ENCODE results near the gene SMIM7. TPM values are rescaled to one million over a fixed set of nuclear protein-coding genes. Genes with fewer than 3 reads are reported as not detected.

The SMIM7 gene
- total RNA-seq, 1 experiment from 2014 or later, result 96.5 TPM

DNA sequence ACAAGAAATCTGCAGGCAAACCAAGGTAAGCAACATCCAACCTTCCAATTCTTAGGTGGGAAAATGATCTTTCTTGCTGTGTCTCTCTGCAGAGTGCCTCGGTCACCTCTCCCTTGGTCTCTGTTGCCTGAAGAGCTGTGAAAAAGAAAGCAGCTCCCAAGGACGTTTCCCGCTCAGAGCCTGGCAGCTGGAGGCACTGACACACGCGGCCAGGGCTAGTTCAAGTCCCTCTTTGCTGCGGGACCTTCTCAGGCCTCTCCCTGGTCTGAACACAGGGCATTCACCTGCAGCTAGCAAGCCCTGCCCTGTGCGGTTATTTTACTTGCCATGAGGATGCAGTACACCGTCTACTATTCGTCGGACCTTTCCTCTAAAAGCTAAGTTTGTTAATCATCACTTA lies 35.7 kb downstream of the SMIM7 start:
- no peak for DNase-seq (ENCODE audit: extremely low read depth, low read depth)

DNA sequence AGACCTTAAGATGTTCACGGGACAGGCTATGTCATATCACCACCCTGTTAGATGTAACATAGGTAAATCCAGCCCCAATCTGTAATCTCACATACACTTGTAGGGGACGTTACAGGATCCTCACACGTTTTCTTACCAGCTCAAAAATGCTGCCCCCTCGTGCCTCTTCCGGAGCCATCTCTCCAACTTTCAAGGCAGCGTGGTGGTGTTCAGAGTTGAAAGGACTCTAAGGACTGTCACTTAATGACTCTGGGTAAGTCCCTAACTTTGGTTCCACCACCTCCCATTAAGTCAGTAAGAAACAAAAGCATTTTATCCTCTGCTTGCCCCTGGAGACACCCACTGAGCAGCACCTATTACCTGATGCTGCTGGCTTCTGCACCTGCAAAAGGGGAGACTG lies 36.4 kb downstream of the SMIM7 start:
- DNase-seq (ENCODE audit: extremely low read depth, low read depth), result no peak

DNA sequence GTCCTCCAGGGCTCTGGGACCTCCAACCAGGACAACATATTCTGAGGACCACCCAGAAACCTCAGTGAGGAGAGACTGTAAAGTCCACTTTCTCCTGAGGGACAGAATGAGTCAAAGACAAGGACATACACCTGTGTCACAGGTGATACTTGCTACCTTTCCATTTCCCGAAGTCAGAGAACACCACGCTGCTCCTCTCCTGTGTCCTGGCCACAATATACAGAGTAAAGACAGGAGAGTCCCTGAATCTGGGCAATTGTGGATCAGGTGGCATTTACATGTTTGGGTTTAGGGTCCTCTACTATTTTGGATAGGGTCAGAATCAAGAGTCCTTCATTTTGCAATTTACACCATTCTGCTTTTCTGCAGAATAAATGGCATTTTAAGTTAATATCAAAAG lies 36.9 kb downstream of the SMIM7 start:
- DNase-seq (ENCODE audit: extremely low read depth, low read depth), result no peak

DNA sequence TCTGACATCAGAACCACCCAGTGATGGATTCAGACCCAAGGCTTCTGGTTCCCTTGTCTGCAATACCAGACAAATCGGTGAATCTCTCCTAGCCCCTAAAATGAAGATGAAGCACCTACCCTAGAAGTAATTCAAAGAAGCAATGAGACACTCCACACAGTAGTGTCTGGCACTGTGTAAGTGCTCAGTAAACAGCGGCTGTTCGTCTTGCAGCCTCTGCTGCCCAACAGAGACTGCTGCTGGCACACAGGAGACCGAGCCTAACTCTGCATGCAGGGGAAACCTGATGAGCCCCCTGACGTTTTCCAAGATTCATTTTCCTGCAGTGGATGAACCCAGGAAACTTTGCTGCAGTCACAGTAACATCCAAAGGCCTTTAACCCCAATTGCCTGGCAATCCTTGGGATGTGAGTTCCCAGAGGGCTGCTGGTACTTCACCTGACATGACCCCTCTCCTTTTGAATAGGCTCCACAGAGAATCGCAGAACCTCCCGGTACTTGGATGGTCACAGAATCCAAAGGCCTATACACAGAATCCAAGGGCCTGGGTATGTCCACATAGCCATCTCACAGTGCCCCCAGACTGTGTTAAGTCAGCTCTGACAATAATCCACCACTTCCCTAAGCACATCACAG lies 38.7 kb downstream of the SMIM7 start:
- DNase-seq (ENCODE audit: extremely low read depth, low read depth), result no peak

DNA sequence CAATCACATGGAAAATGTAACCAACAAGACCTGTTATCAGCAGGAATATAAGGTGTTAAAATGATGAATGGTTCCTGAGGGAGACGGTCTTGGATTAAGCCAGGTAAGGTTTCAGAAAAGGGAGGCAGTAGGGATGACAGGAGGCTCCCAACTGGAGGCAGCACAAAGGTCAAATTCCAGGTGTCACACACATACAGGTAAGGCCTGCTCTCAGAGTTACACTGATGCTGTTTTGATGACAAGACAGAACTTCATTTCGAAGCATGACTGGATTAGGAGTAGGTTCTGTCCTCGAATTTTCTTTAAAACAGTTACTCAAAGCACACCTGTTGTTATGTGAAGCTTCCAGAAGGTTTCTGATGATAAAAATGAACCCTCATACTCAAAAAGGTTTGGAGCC lies 39.4 kb downstream of the SMIM7 start:
- DNase-seq (ENCODE audit: extremely low read depth, low read depth), result no peak

DNA sequence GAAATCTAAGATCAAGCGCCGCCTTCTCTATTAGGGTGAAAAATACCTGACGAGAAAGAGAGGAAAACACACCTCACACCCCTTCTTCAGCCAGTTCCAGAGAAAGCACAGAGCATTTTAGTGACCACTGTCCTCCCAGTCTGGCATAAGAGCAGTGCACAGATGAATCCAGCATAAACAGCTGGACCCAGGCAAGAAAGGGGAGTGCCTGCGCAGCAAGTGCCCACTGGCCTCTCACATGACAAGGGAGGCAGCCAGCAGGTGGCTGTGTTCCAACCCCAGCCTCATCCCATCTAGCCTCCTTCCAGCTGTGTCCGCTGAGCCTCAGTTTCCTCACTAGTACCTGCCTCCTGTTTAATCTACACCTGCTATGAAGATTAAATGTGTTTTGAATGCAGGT lies 39.9 kb downstream of the SMIM7 start:
- no peak for DNase-seq (ENCODE audit: extremely low read depth, low read depth)

DNA sequence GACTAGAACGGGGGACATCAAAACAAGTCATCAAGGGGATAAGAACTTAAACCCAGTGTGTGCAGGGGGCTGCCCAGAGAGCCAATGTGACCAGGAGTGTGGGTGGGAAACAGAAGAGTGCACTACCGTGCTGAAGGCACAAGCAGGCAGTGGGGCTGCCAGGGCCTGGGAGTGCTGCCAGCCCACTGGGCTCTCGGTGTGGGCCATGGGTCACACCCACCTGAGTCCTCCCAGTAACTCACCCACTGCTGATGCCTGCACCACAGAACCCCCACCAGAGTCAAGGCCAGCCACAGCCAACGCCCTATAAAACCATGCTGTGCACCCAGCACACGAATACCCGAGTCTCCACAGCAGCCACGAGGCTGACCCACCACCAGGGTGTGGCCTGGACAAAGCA lies 40.5 kb downstream of the SMIM7 start:
- no peak for DNase-seq (ENCODE audit: extremely low read depth, low read depth)

DNA sequence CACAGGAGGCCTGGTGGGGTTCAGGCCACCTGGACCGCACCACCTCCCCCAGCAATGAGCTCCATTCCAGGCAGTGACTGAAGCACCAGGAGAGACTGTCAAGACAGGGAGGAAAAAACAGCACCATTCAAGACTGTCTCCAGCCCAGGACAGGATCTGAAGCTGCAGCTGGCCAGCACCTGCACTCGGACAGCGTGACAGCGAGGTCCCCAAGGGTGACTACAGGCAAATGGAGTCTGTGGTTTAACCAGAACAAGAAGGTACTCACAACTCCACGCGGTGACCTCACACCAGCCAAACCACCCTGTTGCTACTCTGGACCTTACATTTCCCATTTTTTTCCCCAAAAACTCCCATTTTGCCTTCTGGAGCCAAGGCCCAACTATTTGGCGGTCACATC lies 41.7 kb downstream of the SMIM7 start:
- DNase-seq (ENCODE audit: extremely low read depth, low read depth), result no peak

DNA sequence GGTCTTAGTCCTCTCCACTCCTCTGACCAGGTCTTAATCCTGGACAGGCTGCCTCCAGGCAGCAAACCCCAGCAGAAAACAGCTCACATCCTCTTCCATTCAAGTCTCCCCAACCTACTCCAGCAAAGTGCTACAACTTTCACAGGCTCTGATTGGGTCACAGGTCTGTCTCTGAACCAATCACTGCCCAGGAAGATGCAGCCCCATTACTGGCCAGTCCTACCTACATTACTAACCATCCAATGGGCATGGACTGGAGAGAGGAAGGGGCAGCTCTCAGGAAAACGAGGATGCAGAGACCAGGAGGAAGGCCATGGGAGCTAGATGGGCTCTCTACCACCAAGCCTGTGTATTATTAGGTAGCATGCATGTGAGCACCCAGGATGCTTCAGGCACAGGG lies 44.1 kb downstream of the SMIM7 start:
- no peak for DNase-seq (ENCODE audit: extremely low read depth, low read depth)

DNA sequence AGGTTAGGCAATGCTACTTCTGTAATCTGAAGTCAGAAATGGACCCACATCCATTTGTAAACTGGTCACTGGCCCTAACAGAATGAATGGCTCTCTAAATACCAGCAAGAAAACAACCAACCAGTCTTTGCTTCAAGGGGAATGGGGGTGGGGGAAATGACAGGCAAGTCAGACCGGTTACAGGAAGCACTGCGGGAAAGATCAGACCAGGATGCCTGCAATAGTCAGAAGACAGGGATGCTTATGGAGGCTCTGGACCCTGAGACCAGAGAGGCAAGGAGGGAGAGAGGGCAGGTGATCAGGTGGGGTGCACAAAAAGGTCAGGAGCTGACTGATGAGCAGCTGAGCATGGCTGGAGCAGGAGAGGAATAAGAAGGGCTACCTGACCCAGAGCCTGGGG lies 45.0 kb downstream of the SMIM7 start:
- no peak for DNase-seq (ENCODE audit: extremely low read depth, low read depth)

DNA sequence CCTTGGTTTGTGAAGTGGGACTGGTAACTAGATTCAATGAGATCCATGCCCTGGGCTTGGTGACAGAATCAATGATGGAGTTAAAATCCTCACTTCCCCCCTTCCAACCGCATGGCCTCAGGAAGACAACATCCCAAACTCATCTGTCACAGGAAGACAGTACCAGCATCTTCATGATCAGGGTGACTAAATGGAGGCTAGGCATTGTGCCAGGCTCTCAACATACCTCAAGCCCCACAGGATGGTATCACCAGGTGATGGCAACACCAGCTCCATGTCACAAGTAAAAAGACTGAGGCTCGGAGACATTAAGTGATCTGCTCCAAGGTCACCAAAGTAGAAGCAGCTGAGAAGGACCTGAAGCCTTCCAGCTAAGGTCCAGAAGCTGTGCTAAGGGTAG lies 46.1 kb downstream of the SMIM7 start:
- DNase-seq (ENCODE audit: extremely low read depth, low read depth), result no peak

DNA sequence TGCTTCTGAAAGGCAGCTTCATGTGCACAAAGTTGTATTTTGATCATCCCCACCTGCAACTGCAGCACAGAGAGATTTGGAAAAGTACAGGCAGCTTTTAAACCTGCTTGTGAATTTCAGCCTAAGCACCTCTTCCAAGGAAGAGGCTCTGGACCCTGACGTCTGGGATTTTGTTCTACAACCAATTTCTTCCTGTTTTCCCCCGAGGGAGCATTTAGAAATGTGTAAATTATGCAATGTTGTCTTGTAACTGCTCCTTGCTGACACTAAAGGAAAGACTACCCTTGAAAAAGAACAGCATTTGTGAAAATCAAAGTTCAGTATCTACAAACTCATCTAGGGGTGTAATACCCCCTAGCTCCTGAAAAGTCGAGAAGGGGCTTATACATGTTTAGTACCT lies 47.3 kb downstream of the SMIM7 start:
- DNase-seq (ENCODE audit: extremely low read depth, low read depth), result no peak

DNA sequence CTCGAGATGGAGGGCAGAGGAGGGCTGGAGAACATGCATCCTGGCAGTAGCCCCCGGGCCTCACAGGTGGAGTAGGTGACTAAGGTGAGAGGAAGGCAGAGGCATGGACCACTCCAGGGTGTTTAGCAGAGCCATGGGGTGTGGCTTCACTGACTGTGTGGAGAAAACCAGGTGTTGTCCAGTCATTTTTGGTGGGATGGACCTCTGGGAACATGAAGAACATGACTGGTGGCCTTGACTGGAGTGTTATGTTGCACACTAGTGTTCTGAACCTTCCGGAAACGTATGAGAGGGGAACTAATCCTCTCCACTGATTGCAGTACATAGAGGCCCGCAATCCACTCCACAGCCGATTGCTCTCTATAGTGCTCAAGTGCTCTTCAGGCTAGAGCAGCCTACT lies 48.8 kb downstream of the SMIM7 start:
- DNase-seq (ENCODE audit: extremely low read depth, low read depth), result no peak

DNA sequence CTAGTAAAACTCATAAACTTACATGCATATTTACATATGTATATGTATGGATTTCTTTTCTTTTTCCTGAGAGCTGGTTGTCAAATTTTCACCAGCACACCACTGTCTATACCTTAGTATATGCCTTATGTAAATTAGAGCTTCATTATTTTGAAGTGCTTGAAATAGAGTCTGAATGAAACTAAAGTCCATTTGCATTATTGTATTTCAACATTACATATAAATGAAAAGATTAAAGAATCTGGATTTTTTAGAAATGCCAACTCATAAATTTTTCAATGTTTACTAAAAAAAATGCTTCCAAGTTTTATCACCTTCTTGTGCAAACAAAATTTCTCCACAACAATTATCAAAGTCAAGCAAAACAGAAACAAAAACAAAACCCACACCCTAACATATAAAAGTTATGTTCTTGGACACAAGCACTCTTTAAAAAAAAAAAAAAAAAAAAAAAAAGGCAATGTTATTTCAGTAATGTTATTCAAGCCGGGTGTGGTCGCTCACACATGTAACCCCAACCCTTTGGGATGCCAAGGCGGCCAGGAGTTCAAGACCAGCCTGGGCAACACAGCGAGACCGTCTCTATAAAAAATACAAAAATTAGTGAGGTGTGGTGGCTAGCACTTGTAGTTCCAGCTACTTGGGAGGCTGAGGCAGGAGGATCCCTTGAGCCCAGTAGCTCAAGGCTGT lies 50.3 kb downstream of the SMIM7 start:
- DNase-seq (ENCODE audit: extremely low read depth, low read depth), result no peak

DNA sequence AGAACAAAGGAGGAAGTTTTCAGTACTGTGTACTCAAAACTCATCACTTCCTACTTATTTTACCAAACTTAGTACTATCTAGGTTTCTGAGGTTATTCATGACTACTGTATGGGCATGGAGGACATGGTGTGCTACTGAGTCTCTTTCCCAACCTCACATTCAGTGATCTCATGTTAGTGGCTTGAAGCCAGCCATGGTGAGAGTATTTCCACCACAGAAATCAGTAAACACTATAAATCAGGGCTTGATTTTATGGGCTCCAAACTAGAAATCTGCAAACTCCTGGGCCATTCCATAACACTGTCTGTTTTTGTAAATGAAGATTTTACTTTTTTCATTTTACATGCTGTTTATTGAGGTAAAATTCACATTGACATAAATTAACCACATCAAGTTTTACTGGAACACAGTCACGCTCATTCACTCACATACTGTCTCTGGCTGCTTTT lies 51.6 kb downstream of the SMIM7 start:
- DNase-seq (ENCODE audit: extremely low read depth, low read depth), result no peak

DNA sequence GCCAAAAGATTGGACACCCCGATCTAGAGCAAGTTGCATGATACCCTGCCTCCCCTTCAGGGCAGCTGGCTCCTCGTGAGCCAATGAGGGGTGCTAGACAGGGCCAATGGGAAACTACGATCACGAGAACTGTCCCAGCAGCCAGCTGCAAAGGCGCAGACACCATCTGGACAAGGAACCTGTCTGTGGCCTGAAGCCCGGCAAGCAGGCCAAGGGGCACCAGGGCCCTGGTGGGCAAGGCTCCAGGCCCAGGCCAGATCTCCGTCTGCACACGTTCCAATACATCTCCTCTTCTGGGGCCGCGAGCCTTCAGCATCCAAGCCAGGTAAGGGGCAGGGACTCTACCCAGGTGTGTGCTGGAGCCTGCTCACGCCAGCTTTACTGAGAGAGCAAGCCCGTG lies 52.1 kb downstream of the SMIM7 start:
- DNase-seq (ENCODE audit: extremely low read depth, low read depth), result no peak

DNA sequence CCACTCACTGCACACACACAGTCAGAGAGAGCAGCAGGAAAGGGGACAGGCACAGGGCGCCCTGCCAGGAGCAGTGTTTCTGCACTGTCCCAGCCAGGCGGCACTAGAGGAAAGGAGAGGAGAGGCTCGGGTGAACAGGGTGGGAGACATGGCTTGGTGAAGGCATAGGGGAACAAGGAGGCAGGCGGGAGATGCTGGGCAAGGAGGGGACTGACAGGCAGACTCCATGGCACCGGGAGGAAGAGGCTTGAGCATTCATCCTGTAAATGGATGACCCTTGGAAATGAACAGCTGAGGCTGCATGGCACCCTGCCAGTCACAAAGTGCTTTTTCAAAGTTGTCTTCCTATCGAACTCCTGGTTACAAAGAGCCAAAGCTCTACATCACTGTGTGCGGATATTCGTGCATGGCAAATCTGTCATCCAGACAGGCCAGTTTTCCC lies 54.4 kb downstream of the SMIM7 start:
- DNase-seq (ENCODE audit: extremely low read depth, low read depth), result no peak

DNA sequence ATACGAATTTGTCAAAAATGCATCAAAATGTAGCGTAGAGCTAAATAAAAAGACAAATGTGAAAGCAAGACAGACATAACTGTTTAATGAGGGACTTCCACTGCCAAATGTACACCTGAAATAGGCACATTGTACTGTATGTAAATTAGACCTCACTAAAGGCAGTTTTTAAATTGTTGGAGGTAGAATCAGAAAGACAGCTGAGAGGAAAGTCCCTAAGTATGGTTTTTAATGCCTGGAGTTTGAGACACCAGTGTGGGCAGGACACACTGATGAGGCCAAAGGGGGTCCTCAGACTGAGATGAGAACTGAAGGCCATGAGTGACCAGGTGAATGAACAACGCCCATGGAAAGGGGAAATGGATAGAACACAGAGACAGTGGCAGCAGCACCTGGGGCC lies 54.8 kb downstream of the SMIM7 start:
- no peak for DNase-seq (ENCODE audit: extremely low read depth, low read depth)

DNA sequence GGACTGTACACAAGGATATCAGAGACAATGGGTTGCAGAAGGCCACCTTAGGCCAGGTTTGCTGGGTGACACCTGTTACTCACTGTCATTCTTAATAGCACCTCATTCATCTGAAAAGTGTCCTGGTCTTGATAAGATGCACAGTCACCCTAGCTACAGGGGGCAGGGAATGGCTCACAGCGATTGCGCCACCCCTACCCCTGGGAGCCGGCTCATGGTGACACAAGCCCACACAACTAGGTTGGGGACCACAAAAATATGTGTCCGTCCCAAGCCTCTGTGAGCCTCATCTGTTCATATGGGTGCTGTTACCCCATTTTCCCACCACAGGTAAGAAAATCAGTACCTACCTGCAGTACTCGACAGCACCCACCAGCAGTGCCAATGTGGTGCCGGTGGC lies 55.3 kb downstream of the SMIM7 start:
- DNase-seq (ENCODE audit: extremely low read depth, low read depth), result no peak

DNA sequence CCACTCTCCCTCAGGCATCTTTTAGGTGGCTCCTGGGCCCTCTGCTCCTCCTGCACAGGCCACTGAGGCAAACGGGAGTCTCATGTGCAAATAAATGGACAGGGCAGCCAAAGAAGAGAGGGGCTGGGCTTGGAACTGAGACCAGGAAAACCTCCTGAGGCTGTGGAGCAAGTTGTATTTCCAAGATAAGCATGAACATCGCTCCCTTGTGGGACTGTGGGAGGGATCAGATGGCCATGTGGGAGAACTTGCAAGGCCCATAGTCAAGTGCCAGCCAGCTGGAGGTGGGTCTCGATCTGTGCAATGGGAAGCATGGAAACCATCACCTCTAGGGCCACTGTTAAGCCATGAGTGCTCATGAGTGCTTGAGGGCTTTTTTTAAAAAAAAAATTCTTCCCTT lies 56.9 kb downstream of the SMIM7 start:
- DNase-seq (ENCODE audit: extremely low read depth, low read depth), result no peak

DNA sequence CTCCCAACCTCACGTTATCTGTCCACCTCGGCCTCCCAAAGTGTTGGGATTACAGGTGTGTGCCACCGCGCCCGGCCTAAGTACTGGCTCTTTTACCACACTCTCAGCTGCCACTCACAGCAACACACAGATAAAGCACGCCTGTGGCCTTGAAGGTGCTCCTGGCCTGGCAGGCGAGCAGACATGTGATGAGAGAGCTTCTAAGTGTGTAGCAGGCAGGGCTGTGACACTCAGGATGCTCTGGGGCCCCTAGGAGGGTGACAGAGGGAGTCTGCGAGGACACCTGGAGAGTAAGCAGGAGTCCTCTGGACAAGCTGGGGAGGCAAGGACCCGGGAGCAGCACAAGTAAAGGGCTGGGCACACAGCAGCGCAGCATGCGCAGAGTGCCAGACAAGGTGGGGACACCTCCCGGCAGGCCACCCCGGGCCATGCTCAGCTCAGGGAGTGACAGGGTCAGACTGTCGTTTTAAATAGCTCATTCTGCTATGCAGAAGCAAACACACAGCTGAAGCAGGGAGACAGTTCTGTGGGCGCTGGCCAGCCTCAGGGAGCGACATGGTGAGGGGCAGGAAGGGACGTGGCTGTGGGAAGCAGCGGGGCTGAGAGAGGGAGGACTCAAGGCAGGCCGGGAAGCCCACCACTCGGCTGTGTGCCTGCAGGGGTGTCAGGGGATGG lies 58.4 kb downstream of the SMIM7 start:
- no peak for DNase-seq (ENCODE audit: extremely low read depth, low read depth)

DNA sequence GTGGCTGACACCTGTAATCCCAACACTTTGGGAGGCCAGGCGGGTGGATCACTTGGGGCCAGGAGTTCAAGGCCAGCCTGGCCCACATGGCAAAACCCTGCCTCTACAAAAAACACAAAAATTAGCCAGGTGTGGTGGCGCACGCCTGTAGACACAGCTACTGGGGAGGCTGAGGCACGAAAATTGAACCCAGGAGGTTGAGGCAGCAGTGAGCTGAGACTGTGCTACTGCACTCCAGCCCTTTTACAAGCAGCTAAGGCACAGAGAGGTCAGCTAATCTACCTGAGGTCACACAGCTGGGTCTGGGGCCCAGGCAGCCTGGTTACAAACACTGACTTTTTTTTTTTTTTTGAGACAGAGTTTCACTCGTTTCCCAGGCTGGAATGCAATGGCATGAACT lies 59.1 kb downstream of the SMIM7 start:
- no peak for DNase-seq (ENCODE audit: extremely low read depth, low read depth)

Data from NCI-H460 (cell line).